Esophagus mucosa (tissue), 1 donor: ENCODE measurements around the gene PKD2. TPM values are rescaled to one million over a fixed set of nuclear protein-coding genes. Genes with fewer than 3 reads are reported as not detected.
"Not testable (repeated sequence)": the region's sequence is repeated elsewhere in the genome, so short reads cannot be mapped to it uniquely, and the experiment has no call there.

ENCODE experiments used
- ATAC-seq: fragments of 200-7000 bp; cut with Tn5 transposase; one replicate; pipeline ENCODE4 v1.9.1; 2020
- total RNA-seq: library from RNA; stranded (reverse); gene quantifications from one replicate; pipeline ENCODE4 v1.2.4, GENCODE V29; 2023
- donor health status: DM: yes; HTN: yes; CAD: no.

PKD2 gene
- total RNA-seq, 1 donor from 2014 or later, result 7.5 TPM

GRCh38 chr4:88119943-88120342 is 112.5 kb downstream of the PKD2 start:
- no peak for ATAC-seq

GRCh38 chr4:88122260-88122659 is 114.8 kb downstream of the PKD2 start:
- not testable (repeated sequence) for ATAC-seq

Other genes with a start within 250 kb of the PKD2 start
- gene IBSP, start 208.1 kb upstream of the PKD2 start, total RNA-seq, result not detected
- not detected for gene MEPE, start 174.7 kb upstream of the PKD2 start, total RNA-seq
- 1.4 TPM for gene SPP1, start 31.9 kb upstream of the PKD2 start, total RNA-seq
- gene ABCG2, start 151.0 kb downstream of the PKD2 start, total RNA-seq, result 0.92 TPM